Loucy (cell line): ENCODE results near the gene FAM9C.

ENCODE experiments used
- CTCF ChIP-seq: fragments of 200-600 bp; sonication (generic); conservative IDR thresholded peaks from 2 replicates; pipeline ENCODE4 v1.5.1; 2014; ENCODE audit warnings: mild to moderate bottlenecking, antibody characterized with exemption, low read length
- EZH2phosphoT487 ChIP-seq: fragments of 200-600 bp; IDR thresholded peaks from 2 replicates; pipeline ENCODE4 v1.6.1; 2018; ENCODE audit warnings: antibody characterized with exemption, mild to moderate bottlenecking, moderate library complexity, borderline replicate concordance

- no peak for TF ChIP-seq CTCF
- TF ChIP-seq EZH2phosphoT487, result no peak
These were observed 36.8 kb downstream of the FAM9C start for GRCh38 chrX:13007519-13008188.
